Progenitor cell of endocrine pancreas (in vitro differentiated cells): ENCODE data around the gene TVP23A. TPM values are rescaled to one million over a fixed set of nuclear protein-coding genes. Genes with fewer than 3 reads are reported as not detected.

Source experiments
- DNase-seq: peaks from one replicate; pipeline ENCODE4 v3.0.0; 2021; ENCODE audit warnings: low spot score; ENCODE audit not compliant: unreplicated experiment
- H3K27ac Mint-ChIP-seq: 2 replicates; pipeline ENCODE4 v1.8.0; 2021; ENCODE audit warnings: mild to moderate bottlenecking, moderate library complexity, mixed read lengths
- H3K27me3 Mint-ChIP-seq: 2 replicates; pipeline ENCODE4 v1.8.0; 2021; ENCODE audit warnings: mixed read lengths
- H3K36me3 Mint-ChIP-seq: 2 replicates; pipeline ENCODE4 v1.8.0; 2022; ENCODE audit warnings: mixed read lengths; ENCODE audit not compliant: insufficient read depth
- H3K4me1 Mint-ChIP-seq: 2 replicates; pipeline ENCODE4 v1.8.0; 2021; ENCODE audit warnings: low read depth, mixed read lengths
- H3K4me3 Mint-ChIP-seq: 2 replicates; pipeline ENCODE4 v1.8.0; 2021; ENCODE audit warnings: low read depth, mild to moderate bottlenecking, moderate library complexity, mixed read lengths
- H3K9me3 Mint-ChIP-seq: 2 replicates; pipeline ENCODE4 v1.8.0; 2021; ENCODE audit warnings: low read depth, mixed read lengths
- CTCF ChIP-seq: fragments of 200-600 bp; sonication (generic); IDR thresholded peaks from one replicate; pipeline ENCODE4 v1.5.0; 2021; ENCODE audit warnings: antibody characterized with exemption, mild to moderate bottlenecking; ENCODE audit not compliant: unreplicated experiment
- long read RNA-seq: library from polyadenylated mRNA; unstranded; transcript quantifications from one replicate; pipeline ENCODE4 v2.0.0, GENCODE V29; 2020
- total RNA-seq: library from RNA; stranded (reverse); gene quantifications from 2 replicates; pipeline ENCODE4 v1.2.1, GENCODE V29; 2021

The TVP23A gene
- 8.5 and 9.4 TPM in 2 replicates for total RNA-seq
- long read RNA-seq, transcript TVP23A-201 (8 exons, 3,360 nt) = major isoform, 6 of 11 reads
- long read RNA-seq, partial matches to known transcripts = 0 of 11 reads
- long read RNA-seq, other reads (novel, unspliced or antisense) = 4 of 11 reads

GRCh38 chr16:10817963-10818941 lies at the start of gene TVP23A:
TVP23A (minus strand) TSS chr16:10818794; CDS start chr16:10818493, 301 bp downstream.
- Mint-ChIP-seq H3K27ac (peak within 1 kb of the TSS; percentile 84), H3K9me3 (no peaks in the 10 kb centered on the region), H3K4me1 (peaks cover 2% of the 10 kb centered on the region), H3K36me3 (no peaks in the 10 kb centered on the region), H3K4me3 (peak within 1 kb of the TSS; percentile 77), H3K27me3 (peaks cover 3% of the 10 kb centered on the region)
- DNase-seq = peak; percentile 35
- TF ChIP-seq CTCF = no peak

GRCh38 chr16:10868104-10868595 lies 49.6 kb upstream of the TVP23A start:
- Mint-ChIP-seq H3K36me3 (no peaks in the 10 kb centered on the region), H3K9me3 (no peaks in the 10 kb centered on the region), H3K4me1 (no peaks in the 10 kb centered on the region), H3K27ac (no peak overlapping the region), H3K27me3 (peaks cover 24% of the 10 kb centered on the region), H3K4me3 (no peak overlapping the region)
- TF ChIP-seq CTCF = no peak
- DNase-seq = no peak

DNA sequence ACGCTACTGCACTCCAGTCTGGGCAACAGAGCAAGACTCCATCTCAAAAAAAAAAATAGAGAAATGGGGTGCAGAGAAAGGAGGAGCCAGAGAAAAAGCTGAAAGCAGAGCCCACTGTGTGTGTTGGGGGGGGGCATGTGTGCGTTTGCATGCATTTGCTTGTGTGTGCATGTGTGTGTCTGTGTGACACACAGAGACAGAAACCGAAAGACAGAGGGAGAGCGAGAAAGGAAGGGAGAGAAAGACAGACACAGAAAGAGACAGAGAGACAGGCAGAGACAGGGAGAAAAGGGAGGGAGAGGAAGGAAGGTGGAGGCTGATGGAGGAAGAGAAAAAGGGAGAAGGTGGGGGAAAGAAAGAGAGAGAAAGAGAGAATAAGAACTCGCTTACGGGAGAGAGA lies 48.6 kb upstream of the TVP23A start:
- no peaks in the 10 kb centered on the region for H3K36me3 Mint-ChIP-seq
- no peak overlapping the region for H3K4me3 Mint-ChIP-seq
- DNase-seq = no peak
- TF ChIP-seq CTCF = no peak
- peaks cover 22% of the 10 kb centered on the region for H3K27me3 Mint-ChIP-seq
- no peaks in the 10 kb centered on the region for H3K4me1 Mint-ChIP-seq
- no peaks in the 10 kb centered on the region for H3K9me3 Mint-ChIP-seq
- no peak overlapping the region for H3K27ac Mint-ChIP-seq

DNA sequence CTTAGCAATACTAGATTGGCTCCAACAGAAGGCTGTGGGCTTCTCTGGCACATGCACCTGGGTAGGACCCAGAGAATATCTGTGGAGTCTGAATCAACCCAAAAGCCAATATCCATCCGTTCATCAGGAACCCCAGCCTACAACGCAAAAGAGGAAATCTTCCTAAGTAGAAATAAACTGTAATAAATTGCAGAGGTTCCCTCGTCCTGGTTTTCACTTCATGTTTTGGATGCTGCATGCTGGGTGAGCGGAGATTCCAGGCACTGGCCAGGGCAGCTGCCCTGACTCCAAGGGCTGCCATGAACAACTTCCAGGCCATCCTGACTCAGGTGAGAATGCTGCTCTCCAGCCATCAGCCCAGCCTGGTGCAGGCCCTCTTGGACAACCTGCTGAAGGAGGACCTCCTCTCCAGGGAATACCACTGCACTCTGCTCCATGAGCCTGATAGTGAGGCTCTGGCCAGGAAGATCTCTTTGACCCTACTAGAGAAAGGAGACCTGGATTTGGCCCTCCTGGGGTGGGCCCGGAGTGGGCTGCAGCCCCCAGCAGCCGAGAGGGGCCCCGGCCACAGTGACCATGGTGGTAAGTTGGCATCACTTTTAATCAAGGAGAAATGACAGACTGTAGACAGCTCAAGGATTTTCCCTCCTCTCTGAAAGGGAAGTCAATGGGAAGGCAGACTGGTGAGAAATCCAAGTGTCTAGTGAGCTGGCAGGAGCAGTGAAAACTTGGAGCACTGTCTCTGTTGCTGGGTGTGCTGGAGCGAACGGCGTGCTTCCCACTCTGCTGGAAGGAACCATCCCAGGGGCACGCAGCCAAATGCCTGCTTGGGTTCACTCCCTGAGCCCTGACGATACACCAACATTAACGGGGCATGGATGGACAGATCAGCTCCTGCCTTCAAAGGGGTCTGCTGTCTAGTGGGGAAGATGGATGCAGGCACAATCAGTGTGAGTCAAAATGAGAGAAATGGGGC lies 47.7 kb upstream of the TVP23A start:
- Mint-ChIP-seq H3K9me3 (no peaks in the 10 kb centered on the region), H3K27ac (no peak overlapping the region), H3K4me3 (no peak overlapping the region), H3K27me3 (peaks cover 25% of the 10 kb centered on the region), H3K4me1 (no peaks in the 10 kb centered on the region), H3K36me3 (no peaks in the 10 kb centered on the region)
- no peak for TF ChIP-seq CTCF
- no peak for DNase-seq

DNA sequence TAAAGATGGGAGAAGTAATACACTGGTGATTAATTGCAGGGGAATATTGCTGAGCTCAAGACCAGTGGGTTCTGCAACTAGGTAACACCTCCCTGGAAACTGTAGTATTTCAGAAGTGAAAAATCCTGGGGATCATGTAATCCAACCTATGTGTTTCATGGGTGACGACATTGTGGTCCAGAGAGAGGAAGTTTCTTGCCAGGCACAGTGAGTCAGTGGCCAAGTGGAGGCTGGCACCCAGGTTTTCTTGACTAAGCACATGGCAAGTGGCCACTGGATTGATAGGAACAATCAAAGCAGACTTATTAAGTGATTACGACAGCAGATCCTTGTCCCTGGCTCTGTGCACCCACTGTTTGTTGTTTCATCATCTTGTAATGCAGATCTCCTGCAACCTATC lies 43.8 kb upstream of the TVP23A start:
- Mint-ChIP-seq H3K27me3 (peaks cover 22% of the 10 kb centered on the region), H3K36me3 (no peaks in the 10 kb centered on the region), H3K4me1 (no peaks in the 10 kb centered on the region), H3K4me3 (no peak overlapping the region), H3K9me3 (no peaks in the 10 kb centered on the region), H3K27ac (no peak overlapping the region)
- no peak for TF ChIP-seq CTCF
- no peak for DNase-seq
